K562 (cell line): ENCODE measurements around the gene CCDC201. TPM values are rescaled to one million over a fixed set of nuclear protein-coding genes. Genes with fewer than 3 reads are reported as not detected.

Experiments used
- ATAC-seq: fragments of 200-7000 bp; cut with Tn5 transposase; 3 replicates; pipeline ENCODE4 v1.9.1; 2020; ENCODE audit warnings: moderate library complexity
- BruUV-seq: library from RNA; stranded (reverse); fragments of 400-500 nt; replicated peaks from 2 replicates; lab custom pipeline; 2021; lab: Mats Ljungman, UMichigan
- CTCF ChIA-PET: fragments of 300-600 bp; formaldehyde crosslinking; extraction: SDS; loops from one replicate; lab custom pipeline; 2021; ENCODE audit warnings: low intra/inter-chr PET ratio; lab: Yijun Ruan, JAX
- POLR2A ChIA-PET: fragments of 300-600, 350-650 bp; sonication (Branson Sonifier 250); formaldehyde crosslinking; extraction: SDS; loops from one replicate; lab custom pipeline; 2021; ENCODE audit warnings: antibody characterized with exemption, inconsistent platforms; lab: Yijun Ruan, JAX
- DNase-seq, 4 experiments: peaks; one replicate each; pipeline versions ENCODE4 v3.0.0 to v3.0.0-alpha.2; 2011 to 2018; ENCODE audit warnings: low spot score in 3 of 4, mixed read lengths in 3 of 4; ENCODE audit errors: extremely low read depth in 1 of 4
- FAIRE-seq: peaks from 2 replicates; lab custom pipeline; 2011; peaks lifted over from hg19 to GRCh38; lab: Jason Lieb, UNC
- H2AFZ ChIP-seq: 2 replicates; pipeline ENCODE4 v1.6.0; 2011; ENCODE audit warnings: low read depth, low read length, control low read depth, inconsistent platforms
- H3K27ac ChIP-seq: fragments of 200-600 bp; 3 replicates; pipeline ENCODE4 v1.8.0; 2011; ENCODE audit warnings: low read depth, mild to moderate bottlenecking, control low read depth, inconsistent platforms, low read length, moderate library complexity, mixed read lengths; ENCODE audit errors: extremely low read depth
- H3K27me3 ChIP-seq, 2 experiments: fragments of 300-600 bp in 1 of 2; 2 replicates in 1 of 2; 3 replicates in 1 of 2; pipeline versions ENCODE4 v1.6.0 to v1.8.0; 2011; ENCODE audit warnings: inconsistent platforms in 2 of 2, low read length in 2 of 2, mild to moderate bottlenecking in 1 of 2, mixed read lengths in 1 of 2, moderate library complexity in 1 of 2; ENCODE audit not compliant: control insufficient read depth in 2 of 2, insufficient read depth in 2 of 2
- H3K36me3 ChIP-seq: fragments of 300-600 bp; 3 replicates; pipeline ENCODE4 v1.8.0; 2011; ENCODE audit warnings: mild to moderate bottlenecking, low read length, inconsistent platforms; ENCODE audit not compliant: control insufficient read depth, insufficient read depth
- H3K4me1 ChIP-seq, 2 experiments: fragments of 200-600 bp in 1 of 2; replicated peaks in 1 of 2; 2 replicates in 1 of 2; 3 replicates in 1 of 2; pipeline versions ENCODE4 v1.5.1 to v1.8.0; 2011; ENCODE audit warnings: inconsistent platforms in 2 of 2, low read length in 2 of 2, mild to moderate bottlenecking in 1 of 2, mixed read lengths in 1 of 2, moderate library complexity in 1 of 2; ENCODE audit not compliant: control insufficient read depth in 2 of 2, insufficient read depth in 2 of 2
- H3K4me2 ChIP-seq: 2 replicates; pipeline ENCODE4 v1.6.1; 2011; ENCODE audit warnings: low read length, control low read depth, inconsistent platforms, mixed read lengths; ENCODE audit not compliant: insufficient read depth
- H3K4me3 ChIP-seq: fragments of 200-600 bp; sonication (generic), shearing (Covaris generic); 2 replicates; pipeline ENCODE4 v1.5.1; 2016; ENCODE audit warnings: control low read depth, inconsistent platforms
- H3K79me2 ChIP-seq: fragments of 200-600 bp; 3 replicates; pipeline ENCODE4 v1.8.0; 2011; ENCODE audit warnings: low read length, inconsistent platforms; ENCODE audit not compliant: control insufficient read depth, insufficient read depth
- H3K9ac ChIP-seq, 2 experiments: 2 replicates each; pipeline versions ENCODE4 v1.6.0 to v1.6.1; 2011; ENCODE audit warnings: low read depth in 2 of 2, low read length in 2 of 2, control low read depth in 1 of 2, inconsistent platforms in 1 of 2, mild to moderate bottlenecking in 1 of 2, mixed read lengths in 1 of 2; ENCODE audit not compliant: insufficient read depth in 1 of 2
- H3K9me1 ChIP-seq: one replicate; pipeline ENCODE4 v1.6.0; 2011; ENCODE audit warnings: inconsistent platforms, mild to moderate bottlenecking, low read length, moderate library complexity; ENCODE audit not compliant: control insufficient read depth, insufficient read depth
- H3K9me3 ChIP-seq: replicated peaks from 2 replicates; pipeline ENCODE4 v1.5.1; 2011; ENCODE audit warnings: low read depth, low read length, inconsistent platforms; ENCODE audit not compliant: control insufficient read depth, insufficient read depth
- H4K20me1 ChIP-seq: replicated peaks from 2 replicates; pipeline ENCODE4 v1.6.1; 2011; ENCODE audit warnings: low read length, inconsistent platforms, mixed read lengths; ENCODE audit not compliant: control insufficient read depth, insufficient read depth
- CTBP1 ChIP-seq: fragments of 450-650 bp; IDR thresholded peaks from 2 replicates; pipeline ENCODE4 v1.6.1; 2016; ENCODE audit warnings: borderline replicate concordance
- KHSRP ChIP-seq: fragments of 450-650 bp; IDR thresholded peaks from 2 replicates; pipeline ENCODE4 v1.6.1; 2017
- MEF2D ChIP-seq: conservative IDR thresholded peaks from 2 replicates; pipeline ENCODE4 v1.6.1; 2016; ENCODE audit warnings: low read depth, missing genetic modification characterization, missing compliant biosample characterization
- MLX ChIP-seq, 2 experiments: fragments of 450-650 bp in 1 of 2; sonication (generic) in 1 of 2; formaldehyde crosslinking; conservative IDR thresholded peaks; 2 replicates each; pipeline versions ENCODE4 v1.4.0 to v1.8.1; 2020 to 2022; ENCODE audit warnings: mild to moderate bottlenecking in 1 of 2, missing genetic modification reagents in 1 of 2
- MTA2 ChIP-seq: fragments of 450-650 bp; IDR thresholded peaks from 2 replicates; pipeline ENCODE4 v1.6.1; 2016; ENCODE audit warnings: low read depth
- ZNF589 ChIP-seq: fragments of 200-800 bp; sonication (Bioruptor generic); IDR thresholded peaks from 2 replicates; pipeline ENCODE4 v1.6.1; 2016; ENCODE audit warnings: low read depth, missing genetic modification characterization, missing compliant biosample characterization
- WGBS: fragments of 100-300 bp; shearing (Covaris generic); methylation state at CpG from one replicate; pipeline ENCODE4 v1.1.6; 2016; ENCODE audit warnings: low coverage, mixed read lengths; ENCODE audit not compliant: insufficient coverage; ENCODE audit errors: missing lambda C conversion rate; 5-methylcytosine and 5-hydroxymethylcytosine counted together
- in situ Hi-C: fragments of 300-500 bp; cut with MboI; formaldehyde crosslinking; loops from 4 replicates; pipeline ENCODE4 v1.15.0; 2018; ENCODE audit warnings: inconsistent platforms, mixed read lengths
- intact Hi-C: fragments of 100-400 bp; cut with micrococcal nuclease; formaldehyde crosslinking; loops from 2 replicates; pipeline ENCODE4 v1.14.2; 2022
- polyA plus RNA-seq, 8 experiments: library from polyadenylated mRNA; depleted of rRNA in 4 of 8; stranded (reverse) in 5 of 8; unstranded in 3 of 8; fragments of >200 nt; fragmentation: Nextera tagmentation in 2 of 8; fragmentation: Illumina TruSeq in 1 of 8; extraction: Ambion mirVana in 2 of 8; extraction: Trizol in 1 of 8; gene quantifications; 2 replicates each; pipeline versions ENCODE4 v1.2.1 to v1.2.3, GENCODE V29; 2011 to 2014; ENCODE audit warnings: inconsistent platforms in 1 of 8, missing spikeins in 1 of 8
- total RNA-seq, 7 experiments: library from RNA; depleted of rRNA in 6 of 7; stranded (reverse); fragments of >200 nt in 6 of 7; fragmentation: Illumina TruSeq in 2 of 7; extraction: Trizol in 2 of 7; gene quantifications; 2 replicates each; pipeline versions ENCODE4 v1.2.1 to v1.2.3, GENCODE V29; 2011 to 2021; ENCODE audit warnings: low replicate concordance in 1 of 7

CCDC201 gene
- total and polyA plus RNA-seq, 9 of the 15 experiments (the other 6 are each of a cell fraction or from before 2014, with no cell fraction given), result not detected

GRCh38 chr7:45876519-45876918, 3.6 kb upstream of the CCDC201 start:
- TF ChIP-seq KHSRP (no peak), ZNF589 (CRISPR knock-in tag) (no peak), MTA2 (no peak), MEF2D (tag) (no peak), MLX (CRISPR knock-in tag; conservative IDR thresholded peaks at IDR 0.05) (no peak), CTBP1 (no peak)
- TF ChIP-seq, all 486 proteins: peak for 0
- DNase-seq (no peak), FAIRE-seq (no peak), ATAC-seq (no peak)
- no peaks in the 10 kb centered on the region for H4K20me1 ChIP-seq
- H3K9me3 ChIP-seq, result no peaks in the 10 kb centered on the region
- in situ Hi-C loops, result no loop called here
- H2AFZ ChIP-seq, result no peak overlapping the region
- no peak overlapping the region for H3K4me2 ChIP-seq
- H3K9me1 ChIP-seq, result no peaks in the 10 kb centered on the region
- no peaks in the 10 kb centered on the region for H3K36me3 ChIP-seq
- POLR2A ChIA-PET, result interaction anchor here (0.6 kb wide), 1 partner anchor 713 kb away, joined by 3 read pairs; no protein-coding TSS in a partner anchor
- peaks cover 0 to 10% of the 10 kb centered on the region in 2 experiments; a peak in 1 of 5 replicates for H3K27me3 ChIP-seq
- no peaks in the 10 kb centered on the region for H3K79me2 ChIP-seq
- BruUV-seq, result no TSS peak
- CTCF ChIA-PET, result no interaction called here
- no peak overlapping the region for H3K27ac ChIP-seq
- H3K9ac ChIP-seq, result no peak overlapping the region; a peak in 1 of 4 replicates
- WGBS, result 5% methylated on average over 2 of the region's 2 CpGs
- H3K4me3 ChIP-seq, result no peak overlapping the region
- intact Hi-C loops, result no loop called here
- no peaks in the 10 kb centered on the region; a peak in 1 of 5 replicates for H3K4me1 ChIP-seq
